H1 (cell line): ENCODE results near the gene TTI1. TPM values are rescaled to one million over a fixed set of nuclear protein-coding genes. Genes with fewer than 3 reads are reported as not detected.

Experiments used
- CTCF ChIA-PET: fragments of 300-600 bp; sonication (Branson Sonifier 250); formaldehyde crosslinking; loops from one replicate; lab custom pipeline; 2021; ENCODE audit not compliant: partially characterized antibody; lab: Charles Lee
- POLR2A ChIA-PET: fragments of 300-600 bp; sonication (Branson Sonifier 250); formaldehyde crosslinking; loops from one replicate; lab custom pipeline; 2021; ENCODE audit warnings: inconsistent platforms; ENCODE audit not compliant: partially characterized antibody; lab: Charles Lee
- DNase-seq, 2 experiments: peaks; one replicate each; pipeline versions ENCODE4 v3.0.0 to v3.0.0-alpha.2; 2010 to 2022; ENCODE audit warnings: low spot score in 2 of 2, low read depth in 1 of 2, mixed read lengths in 1 of 2
- FAIRE-seq: peaks from 2 replicates; lab custom pipeline; 2011; peaks lifted over from hg19 to GRCh38; lab: Jason Lieb, UNC
- H2AFZ ChIP-seq: 2 replicates; pipeline ENCODE4 v1.8.1; 2012; ENCODE audit warnings: low read length, inconsistent platforms
- H2AK5ac ChIP-seq: 2 replicates; pipeline ENCODE4 v1.6.1; 2013; ENCODE audit warnings: low read depth, low read length
- H2BK120ac ChIP-seq: replicated peaks from 2 replicates; pipeline ENCODE3; 2013; ENCODE audit warnings: low read depth, low read length, inconsistent platforms
- H2BK12ac ChIP-seq: 2 replicates; pipeline ENCODE4 v1.6.1; 2013; ENCODE audit warnings: low read depth, low read length
- H2BK15ac ChIP-seq: 2 replicates; pipeline ENCODE4 v1.6.1; 2013; ENCODE audit warnings: low read length
- H2BK20ac ChIP-seq: 2 replicates; pipeline ENCODE4 v1.6.1; 2013; ENCODE audit warnings: low read length
- H2BK5ac ChIP-seq: 2 replicates; pipeline ENCODE4 v1.6.1; 2013; ENCODE audit warnings: low read depth, low read length
- H3K14ac ChIP-seq: 2 replicates; pipeline ENCODE4 v1.6.1; 2013; ENCODE audit warnings: inconsistent platforms; ENCODE audit not compliant: insufficient read length
- H3K18ac ChIP-seq: 2 replicates; pipeline ENCODE4 v1.6.1; 2013; ENCODE audit warnings: low read length; ENCODE audit errors: extremely low read depth
- H3K23ac ChIP-seq: 2 replicates; pipeline ENCODE4 v1.6.1; 2013; ENCODE audit warnings: inconsistent platforms; ENCODE audit not compliant: insufficient read length
- H3K23me2 ChIP-seq: 2 replicates; pipeline ENCODE4 v1.6.1; 2013; ENCODE audit warnings: low read depth, low read length
- H3K27ac ChIP-seq: 2 replicates; pipeline ENCODE4 v1.6.1; 2011; ENCODE audit warnings: low read depth, low read length, inconsistent platforms
- H3K27me3 ChIP-seq, 4 experiments: replicated peaks in 1 of 4; 1 replicate in 1 of 4; 2 replicates in 3 of 4; pipeline versions ENCODE4 v1.6.1 to v1.8.1; 2011 to 2013; ENCODE audit warnings: low read length in 3 of 4, mild to moderate bottlenecking in 3 of 4, inconsistent platforms in 2 of 4, mixed read lengths in 2 of 4, moderate library complexity in 1 of 4; ENCODE audit not compliant: control insufficient read depth in 3 of 4, insufficient read depth in 3 of 4; ENCODE audit errors: extremely low read depth in 1 of 4
- H3K36me3 ChIP-seq, 4 experiments: 2 replicates each; pipeline versions ENCODE4 v1.6.1 to v1.8.1; 2011 to 2013; ENCODE audit warnings: mild to moderate bottlenecking in 4 of 4, low read length in 3 of 4, moderate library complexity in 2 of 4, control low read depth in 1 of 4, inconsistent platforms in 1 of 4; ENCODE audit not compliant: insufficient read depth in 4 of 4, control insufficient read depth in 2 of 4
- H3K4ac ChIP-seq: replicated peaks from 2 replicates; pipeline ENCODE3; 2013; ENCODE audit warnings: low read length, low read depth, mixed read lengths, inconsistent platforms; ENCODE audit not compliant: insufficient read length
- H3K4me1 ChIP-seq, 4 experiments: replicated peaks in 1 of 4; 1 replicate in 1 of 4; 2 replicates in 3 of 4; pipeline versions ENCODE4 v1.6.1 to v1.8.1; 2011 to 2013; ENCODE audit warnings: low read length in 3 of 4, inconsistent platforms in 2 of 4, mixed read lengths in 1 of 4; ENCODE audit not compliant: insufficient read depth in 4 of 4, control insufficient read depth in 3 of 4
- H3K4me2 ChIP-seq, 2 experiments: 2 replicates each; pipeline versions ENCODE4 v1.6.1 to v1.8.1; 2011 to 2013; ENCODE audit warnings: low read depth in 2 of 2, low read length in 2 of 2, control low read depth in 1 of 2, inconsistent platforms in 1 of 2, mild to moderate bottlenecking in 1 of 2; ENCODE audit not compliant: insufficient read depth in 1 of 2
- H3K4me3 ChIP-seq, 4 experiments: fragments of 200-600, 300-600 bp in 1 of 4; sonication (generic), shearing (Covaris generic), sonication (Bioruptor Twin) in 1 of 4; 2 replicates each; pipeline versions ENCODE4 v1.5.1 to v1.8.1; 2011 to 2016; ENCODE audit warnings: low read length in 4 of 4, low read depth in 3 of 4, control low read depth in 2 of 4, inconsistent platforms in 2 of 4, mild to moderate bottlenecking in 2 of 4, mixed read lengths in 1 of 4, moderate library complexity in 1 of 4; ENCODE audit not compliant: insufficient read depth in 2 of 4; ENCODE audit errors: extremely low read depth in 1 of 4
- H3K56ac ChIP-seq: replicated peaks from 2 replicates; pipeline ENCODE3; 2013; ENCODE audit warnings: low read depth, mild to moderate bottlenecking, mixed read lengths, low read length, inconsistent platforms; ENCODE audit not compliant: insufficient read length
- H3K79me1 ChIP-seq: 2 replicates; pipeline ENCODE4 v1.6.1; 2013; ENCODE audit warnings: low read depth, low read length, control low read depth
- H3K79me2 ChIP-seq, 2 experiments: 2 replicates each; pipeline versions ENCODE4 v1.6.1 to v1.8.1; 2012 to 2013; ENCODE audit warnings: low read length in 2 of 2, mild to moderate bottlenecking in 2 of 2, inconsistent platforms in 1 of 2; ENCODE audit not compliant: insufficient read depth in 2 of 2, control insufficient read depth in 1 of 2
- H3K9ac ChIP-seq, 4 experiments: replicated peaks in 1 of 4; 1 replicate in 1 of 4; 2 replicates in 3 of 4; pipeline versions ENCODE4 v1.6.1 to v1.8.1; 2011 to 2013; ENCODE audit warnings: low read depth in 3 of 4, low read length in 3 of 4, control low read depth in 2 of 4, mild to moderate bottlenecking in 2 of 4, moderate library complexity in 2 of 4, inconsistent platforms in 1 of 4; ENCODE audit errors: extremely low read depth in 1 of 4
- H3K9me3 ChIP-seq, 2 experiments: 2 replicates each; pipeline versions ENCODE4 v1.6.1 to v1.8.1; 2012 to 2013; ENCODE audit warnings: mild to moderate bottlenecking in 2 of 2, moderate library complexity in 2 of 2, control low read depth in 1 of 2, inconsistent platforms in 1 of 2, low read depth in 1 of 2, low read length in 1 of 2, mixed read lengths in 1 of 2; ENCODE audit not compliant: insufficient read depth in 2 of 2
- H4K20me1 ChIP-seq, 2 experiments: replicated peaks in 1 of 2; 2 replicates each; pipeline versions ENCODE3 to v1.8.1; 2011 to 2013; ENCODE audit warnings: inconsistent platforms in 2 of 2, low read length in 2 of 2, mild to moderate bottlenecking in 1 of 2; ENCODE audit not compliant: insufficient read depth in 2 of 2, control insufficient read depth in 1 of 2
- H4K5ac ChIP-seq: 2 replicates; pipeline ENCODE4 v1.6.1; 2013; ENCODE audit warnings: low read length, low read depth, mixed read lengths, inconsistent platforms; ENCODE audit not compliant: insufficient read length
- H4K8ac ChIP-seq: 2 replicates; pipeline ENCODE4 v1.8.0; 2013; ENCODE audit warnings: mild to moderate bottlenecking, moderate library complexity, low read length, inconsistent platforms; ENCODE audit not compliant: insufficient read depth; ENCODE audit errors: extremely low read depth
- H4K91ac ChIP-seq: replicated peaks from 2 replicates; pipeline ENCODE3; 2013; ENCODE audit warnings: low read length, mixed read lengths, inconsistent platforms; ENCODE audit not compliant: insufficient read length
- CBX5 ChIP-seq: fragments of 300-800, 300-1000 bp; sonication (generic); IDR thresholded peaks from 2 replicates; pipeline ENCODE4 v1.7.1; 2016; ENCODE audit warnings: antibody characterized with exemption, low read length, low read depth
- E2F6 ChIP-seq: IDR thresholded peaks from 2 replicates; pipeline ENCODE4 v1.6.1; 2012; ENCODE audit warnings: inconsistent platforms
- EZH2 ChIP-seq: fragments of 200-600 bp; sonication (generic); IDR thresholded peaks from 2 replicates; pipeline ENCODE4 v1.7.1; 2012; ENCODE audit warnings: low read depth, mild to moderate bottlenecking, moderate library complexity, low read length, inconsistent platforms; ENCODE audit not compliant: severe bottlenecking
- KDM1A ChIP-seq: fragments of 200-600, 300-600 bp; sonication (generic); IDR thresholded peaks from 2 replicates; pipeline ENCODE4 v1.7.1; 2016; ENCODE audit warnings: mild to moderate bottlenecking, low read length, borderline replicate concordance
- SIRT6 ChIP-seq: IDR thresholded peaks from one replicate; pipeline ENCODE4 v1.7.1; 2012; ENCODE audit warnings: low read length, inconsistent platforms
- WGBS, 2 experiments: shearing (Covaris generic) in 1 of 2; methylation state at CpG; one replicate each; pipeline versions ENCODE4 v1.1.6 to v1.1.7; 2013 to 2015; ENCODE audit warnings: low lambda C conversion rate in 2 of 2, mixed read lengths in 2 of 2, inconsistent platforms in 1 of 2, low coverage in 1 of 2, missing lambda C conversion rate in 1 of 2; ENCODE audit not compliant: insufficient replicate concordance in 2 of 2, insufficient coverage in 1 of 2, insufficient read length in 1 of 2; ENCODE audit errors: extremely low coverage in 1 of 2, missing lambda C conversion rate in 1 of 2; 5-methylcytosine and 5-hydroxymethylcytosine counted together
- polyA plus RNA-seq, 7 experiments: library from polyadenylated mRNA; depleted of rRNA in 3 of 7; stranded (reverse) in 5 of 7; unstranded in 2 of 7; fragments of >200 nt in 5 of 7; fragments of 200-250 nt in 2 of 7; gene quantifications; 1 replicate in 5 of 7; 2 replicates in 1 of 7; 4 replicates in 1 of 7; pipeline versions ENCODE4 v1.2.1 to v1.2.3, GENCODE V29; 2011 to 2013; ENCODE audit warnings: missing spikeins in 2 of 7, mixed read lengths in 2 of 7
- total RNA-seq: library from RNA; stranded (reverse); fragmentation: NEBNext Ultra II Directional; extraction: Animal tissue kit (Norgen Biotek cat#: 25700); gene quantifications from 2 replicates; pipeline ENCODE4 v1.2.1, GENCODE V29; 2021

The TTI1 gene
- total and polyA plus RNA-seq, 2 of the 8 experiments (the other 6 are each of a cell fraction or from before 2014, with no cell fraction given) = 34.1 to 47.0 TPM

GRCh38 chr20:37983286-37983685, 50.0 kb downstream of the TTI1 start:
- H2BK12ac ChIP-seq = no peak overlapping the region
- H3K79me2 ChIP-seq = no peaks in the 10 kb centered on the region
- no peak overlapping the region for H3K4me3 ChIP-seq
- no peak overlapping the region for H4K5ac ChIP-seq
- H3K36me3 ChIP-seq = peaks cover 0 to 12% (median 2%) of the 10 kb centered on the region in 4 experiments; a peak in 3 of 8 replicates
- H2BK20ac ChIP-seq = no peak overlapping the region
- no peak overlapping the region for H4K8ac ChIP-seq
- no peak overlapping the region for H4K91ac ChIP-seq
- H2BK120ac ChIP-seq = no peak overlapping the region
- H3K4me2 ChIP-seq = no peak overlapping the region
- TF ChIP-seq SIRT6 (no peak), KDM1A (no peak), E2F6 (no peak), CBX5 (no peak), EZH2 (no peak)
- no peaks in the 10 kb centered on the region for H3K4me1 ChIP-seq
- H3K79me1 ChIP-seq = no peaks in the 10 kb centered on the region
- no peak overlapping the region for H2AFZ ChIP-seq
- H3K14ac ChIP-seq = no peak overlapping the region
- H2BK5ac ChIP-seq = no peak overlapping the region
- no peak overlapping the region for H3K4ac ChIP-seq
- H3K9ac ChIP-seq = no peak overlapping the region
- FAIRE-seq = no peak
- H3K18ac ChIP-seq = no peak overlapping the region
- WGBS, 2 experiments = 88% methylated on average over 13 of the region's 13 CpGs; no CpG with 5 or more reads in 1 of the 2 experiments
- no peaks in the 10 kb centered on the region; the same call in 1 of the 2 replicates for H3K23me2 ChIP-seq
- no peak overlapping the region for H3K56ac ChIP-seq
- POLR2A ChIA-PET = interaction anchor here (1.0 to 1.1 kb wide), 2 partner anchors 9 to 10 kb away, joined by 3 read pairs; no protein-coding TSS in a partner anchor
- H4K20me1 ChIP-seq = peaks cover 3 to 5% of the 10 kb centered on the region in 2 experiments
- CTCF ChIA-PET = interaction anchor here (0.5 to 3.5 kb wide), 8 partner anchors 10 to 419 kb away, joined by 3 to 23 read pairs (median 4); no protein-coding TSS in a partner anchor
- H2BK15ac ChIP-seq = no peak overlapping the region
- no peak overlapping the region for H2AK5ac ChIP-seq
- H3K27me3 ChIP-seq = no peaks in the 10 kb centered on the region
- no peak overlapping the region for H3K23ac ChIP-seq
- no peak overlapping the region for H3K27ac ChIP-seq
- no peaks in the 10 kb centered on the region for H3K9me3 ChIP-seq
- DNase-seq = no peak
